Measurements from ENCODE around the gene HAGH.

HAGH gene

DNA sequence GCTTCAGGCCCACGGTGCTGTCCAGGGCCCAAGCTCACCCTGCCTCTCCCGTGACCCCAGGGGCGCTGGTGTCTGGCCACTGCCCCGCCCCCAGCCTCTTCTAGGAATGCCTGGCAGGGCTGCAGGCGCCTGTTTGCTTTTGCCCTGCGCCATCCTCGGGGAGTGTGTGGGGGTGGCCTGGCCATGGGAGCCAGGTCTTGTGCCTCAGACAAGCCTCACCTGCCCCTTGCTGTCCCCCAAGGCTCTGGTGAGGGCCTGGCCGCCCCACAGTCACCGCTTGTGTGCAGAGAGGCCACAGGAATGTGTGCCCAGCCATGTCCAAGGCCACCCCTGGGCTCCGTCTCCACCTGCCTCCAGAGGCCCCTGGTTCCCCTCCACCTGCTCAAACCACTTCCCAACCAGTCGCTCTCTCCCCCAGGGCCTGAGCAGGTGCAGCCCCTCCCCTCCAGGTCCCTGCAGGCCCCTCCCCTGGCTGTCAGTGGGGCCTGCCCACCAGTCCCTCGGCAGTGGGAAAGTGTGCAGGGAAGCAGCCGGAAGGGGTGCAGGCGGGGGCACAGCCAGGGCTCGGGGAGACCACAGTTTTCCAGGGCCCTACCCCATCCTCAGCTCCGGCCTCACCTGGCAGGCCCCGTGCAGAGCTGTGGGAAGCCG is 32.3 kb downstream of the HAGH start:
- no peak overlapping the region for H3K4me3 ChIP-seq (ENCODE audit: low read depth, low read length)
- TF ChIP-seq, protein P1, sequence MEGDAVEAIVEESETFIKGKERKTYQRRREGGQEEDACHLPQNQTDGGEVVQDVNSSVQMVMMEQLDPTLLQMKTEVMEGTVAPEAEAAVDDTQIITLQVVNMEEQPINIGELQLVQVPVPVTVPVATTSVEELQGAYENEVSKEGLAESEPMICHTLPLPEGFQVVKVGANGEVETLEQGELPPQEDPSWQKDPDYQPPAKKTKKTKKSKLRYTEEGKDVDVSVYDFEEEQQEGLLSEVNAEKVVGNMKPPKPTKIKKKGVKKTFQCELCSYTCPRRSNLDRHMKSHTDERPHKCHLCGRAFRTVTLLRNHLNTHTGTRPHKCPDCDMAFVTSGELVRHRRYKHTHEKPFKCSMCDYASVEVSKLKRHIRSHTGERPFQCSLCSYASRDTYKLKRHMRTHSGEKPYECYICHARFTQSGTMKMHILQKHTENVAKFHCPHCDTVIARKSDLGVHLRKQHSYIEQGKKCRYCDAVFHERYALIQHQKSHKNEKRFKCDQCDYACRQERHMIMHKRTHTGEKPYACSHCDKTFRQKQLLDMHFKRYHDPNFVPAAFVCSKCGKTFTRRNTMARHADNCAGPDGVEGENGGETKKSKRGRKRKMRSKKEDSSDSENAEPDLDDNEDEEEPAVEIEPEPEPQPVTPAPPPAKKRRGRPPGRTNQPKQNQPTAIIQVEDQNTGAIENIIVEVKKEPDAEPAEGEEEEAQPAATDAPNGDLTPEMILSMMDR (IDR thresholded peaks at IDR 0.05; ENCODE audit: borderline replicate concordance, insufficient read depth, low read depth, low read length), result no peak

DNA sequence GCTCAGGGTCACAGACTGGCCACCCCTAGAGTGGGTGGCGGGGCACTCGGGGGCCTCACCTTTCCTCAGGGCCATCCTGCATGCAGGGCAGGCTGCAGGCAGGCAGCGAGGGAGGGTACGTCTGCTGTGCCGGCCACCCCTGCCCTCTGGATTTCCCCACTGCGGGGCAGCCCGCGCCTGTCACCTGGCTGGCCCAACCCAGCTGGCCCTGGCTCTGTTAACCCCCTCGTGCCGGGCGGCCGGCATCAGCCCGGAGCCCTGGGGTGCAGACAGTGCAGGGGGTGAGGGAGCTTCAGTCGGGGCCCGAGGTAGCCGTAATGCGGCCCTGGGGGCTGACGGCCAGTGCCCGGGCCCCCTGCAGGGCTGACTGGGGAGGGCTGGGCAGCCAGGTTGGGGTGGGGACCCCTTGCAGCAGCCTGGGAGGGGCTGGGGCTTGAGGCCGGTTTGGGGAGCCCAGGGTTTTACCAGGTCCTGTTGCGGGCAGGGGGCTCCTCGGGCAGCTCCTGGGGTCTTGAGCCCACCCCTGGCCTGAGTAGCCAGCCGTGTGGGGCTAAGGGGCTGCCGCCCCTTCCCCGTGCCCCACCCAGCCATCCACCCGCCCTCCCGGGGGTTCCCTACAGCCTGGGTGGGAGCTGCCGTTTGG is 32.9 kb downstream of the HAGH start, which contains the start of gene IGFALS:
TSS of gene IGFALS (minus strand) at position 128 of the 643 bp plus-strand sequence. CDS start at position 75, 53 bp downstream.
- H3K4me3 ChIP-seq (ENCODE audit: low read depth, low read length), result no peak within 1 kb of the TSS
- TF ChIP-seq, protein P1 (IDR thresholded peaks at IDR 0.05; ENCODE audit: borderline replicate concordance, insufficient read depth, low read depth, low read length), result no peak

- TF ChIP-seq, protein P1 (IDR thresholded peaks at IDR 0.05; ENCODE audit: borderline replicate concordance, insufficient read depth, low read depth, low read length), result no peak
- H3K4me3 ChIP-seq (ENCODE audit: low read depth, low read length), result no peak overlapping the region
These were observed 33.6 kb downstream of the HAGH start for GRCh38 chr16:1792836-1793577.

GRCh38 chr16:1791943-1792812 is 34.4 kb downstream of the HAGH start:
- no peak overlapping the region for H3K4me3 ChIP-seq (ENCODE audit: low read depth, low read length)
- TF ChIP-seq, protein P1 (IDR thresholded peaks at IDR 0.05; ENCODE audit: borderline replicate concordance, insufficient read depth, low read depth, low read length), result no peak

GRCh38 chr16:1791256-1791942 is 35.2 kb downstream of the HAGH start:
- no peak overlapping the region for H3K4me3 ChIP-seq (ENCODE audit: low read depth, low read length)
- TF ChIP-seq, protein P1 (IDR thresholded peaks at IDR 0.05; ENCODE audit: borderline replicate concordance, insufficient read depth, low read depth, low read length), result no peak

DNA sequence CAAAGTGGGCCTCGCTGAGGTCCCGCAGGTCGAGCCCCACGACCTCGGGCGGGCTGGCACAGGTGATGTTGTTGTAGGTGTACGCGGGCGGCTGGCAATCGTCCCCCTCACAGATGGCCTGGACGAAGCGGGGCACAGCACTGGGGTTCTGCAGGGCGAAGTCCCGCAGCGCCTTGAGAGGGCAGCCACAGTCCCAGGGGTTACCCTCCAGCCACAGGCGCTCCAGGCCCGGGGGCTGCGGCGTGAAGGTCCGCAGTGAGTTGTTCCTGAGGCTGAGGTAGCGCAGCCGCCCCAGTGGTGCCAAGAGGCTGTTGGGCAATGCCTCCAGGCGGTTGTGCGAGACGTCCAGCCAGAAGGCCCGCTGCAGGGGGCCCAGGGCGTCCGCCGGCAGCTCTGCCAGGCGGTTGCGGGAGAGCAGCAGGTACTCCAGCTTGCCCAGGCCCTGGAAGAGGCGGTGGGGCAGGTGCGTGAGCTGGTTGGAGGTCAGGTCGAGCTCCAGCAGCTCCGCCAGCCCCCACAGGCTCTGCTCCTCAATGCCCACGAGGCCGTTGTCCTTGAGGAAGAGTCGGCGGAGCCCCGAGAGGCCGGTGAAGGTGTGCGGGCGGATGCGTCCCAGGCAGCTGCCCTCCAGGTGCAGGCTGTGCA is 35.9 kb downstream of the HAGH start:
- TF ChIP-seq, protein P1 (IDR thresholded peaks at IDR 0.05; ENCODE audit: borderline replicate concordance, insufficient read depth, low read depth, low read length), result no peak

More for the DNA sequence above, 35.9 kb downstream of the HAGH start:
- H3K4me3 ChIP-seq (ENCODE audit: low read depth, low read length), result no peak overlapping the region

Measured in GM12875 (cell line).